SK-N-MC (cell line): Measurements from ENCODE around the gene RNF223.

Experiments used
- DNase-seq: peaks from one replicate; pipeline ENCODE4 v3.0.0-alpha.2; 2011; ENCODE audit warnings: low read depth, low spot score
- H3K27ac ChIP-seq: fragments of 200-600 bp; sonication (generic); 2 replicates; pipeline ENCODE4 v1.5.1; 2016; ENCODE audit warnings: mixed run types
- H3K36me3 ChIP-seq: fragments of 200-600 bp; sonication (generic); 2 replicates; pipeline ENCODE4 v1.6.1; 2017; ENCODE audit warnings: antibody characterized with exemption, low read length, mixed read lengths; ENCODE audit not compliant: insufficient read depth
- H3K4me3 ChIP-seq: fragments of 200-600 bp; sonication (generic); 2 replicates; pipeline ENCODE4 v1.5.1; 2016
- H3K9ac ChIP-seq: fragments of 200-600 bp; sonication (generic); 2 replicates; pipeline ENCODE4 v1.8.0; 2017; ENCODE audit warnings: mixed run types, mixed read lengths; ENCODE audit not compliant: insufficient read length
- H3K9me3 ChIP-seq: fragments of 200-600 bp; sonication (generic); 2 replicates; pipeline ENCODE4 v1.6.1; 2017; ENCODE audit warnings: low read depth, mild to moderate bottlenecking, antibody characterized with exemption, low read length, moderate library complexity, mixed read lengths
- EZH2 ChIP-seq: fragments of 200-600 bp; sonication (generic); IDR thresholded peaks from one replicate; pipeline ENCODE4 v1.6.1; 2017; ENCODE audit warnings: antibody characterized with exemption
- FOXP2 ChIP-seq: optimal IDR thresholded peaks from 2 replicates; pipeline ENCODE3; 2011; ENCODE audit warnings: mild to moderate bottlenecking, moderate library complexity; ENCODE audit not compliant: insufficient read depth; ENCODE audit errors: extremely low read length, control extremely low read depth
- POLR2AphosphoS5 ChIP-seq: IDR thresholded peaks from 2 replicates; pipeline ENCODE4 v1.6.1; 2012; ENCODE audit warnings: mild to moderate bottlenecking, low read depth, low read length, borderline replicate concordance

The RNF223 gene

GRCh38 chr1:1048765-1049164 lies 25.3 kb downstream of the RNF223 start:
- Histone ChIP-seq H3K9ac (no peak overlapping the region), H3K27ac (no peak overlapping the region), H3K36me3 (peaks cover 56% of the 10 kb centered on the region; the same call in 1 of the 2 replicates), H3K4me3 (no peak overlapping the region), H3K9me3 (no peaks in the 10 kb centered on the region)
- TF ChIP-seq EZH2 = no peak
- TF ChIP-seq POLR2AphosphoS5 = no peak
- TF ChIP-seq FOXP2 = no peak
- no peak for DNase-seq

- TF ChIP-seq FOXP2 (no peak), EZH2 (no peak), POLR2AphosphoS5 (no peak)
Measured at GRCh38 chr1:1047963-1048362, 26.1 kb downstream of the RNF223 start.

GRCh38 chr1:1047407-1047806 lies 26.7 kb downstream of the RNF223 start:
- peaks cover 59% of the 10 kb centered on the region; the same call in 1 of the 2 replicates for H3K36me3 ChIP-seq
- H3K4me3 ChIP-seq = no peak overlapping the region
- H3K9me3 ChIP-seq = no peaks in the 10 kb centered on the region
- no peak for DNase-seq
- H3K27ac ChIP-seq = no peak overlapping the region
- H3K9ac ChIP-seq = no peak overlapping the region
- no peak for TF ChIP-seq POLR2AphosphoS5
- TF ChIP-seq FOXP2 = no peak
- no peak for TF ChIP-seq EZH2

More at GRCh38 chr1:1047963-1048362, 26.1 kb downstream of the RNF223 start:
- no peak overlapping the region for H3K9ac ChIP-seq
- DNase-seq = no peak
- peaks cover 60% of the 10 kb centered on the region; the same call in 1 of the 2 replicates for H3K36me3 ChIP-seq
- no peak overlapping the region for H3K4me3 ChIP-seq
- no peak overlapping the region for H3K27ac ChIP-seq
- H3K9me3 ChIP-seq = no peaks in the 10 kb centered on the region

GRCh38 chr1:1046767-1047166 lies 27.3 kb downstream of the RNF223 start:
- Histone ChIP-seq H3K4me3 (no peak overlapping the region), H3K9ac (no peak overlapping the region), H3K9me3 (no peaks in the 10 kb centered on the region), H3K27ac (no peak overlapping the region), H3K36me3 (peaks cover 53% of the 10 kb centered on the region; the same call in 1 of the 2 replicates)
- DNase-seq = no peak
- no peak for TF ChIP-seq EZH2
- no peak for TF ChIP-seq POLR2AphosphoS5
- no peak for TF ChIP-seq FOXP2

GRCh38 chr1:1046243-1046642 lies 27.9 kb downstream of the RNF223 start:
- Histone ChIP-seq H3K9me3 (no peaks in the 10 kb centered on the region), H3K9ac (no peak overlapping the region), H3K4me3 (no peak overlapping the region), H3K36me3 (peaks cover 48% of the 10 kb centered on the region; the same call in 1 of the 2 replicates), H3K27ac (no peak overlapping the region)
- no peak for DNase-seq
- TF ChIP-seq FOXP2 (no peak), EZH2 (no peak), POLR2AphosphoS5 (no peak)

GRCh38 chr1:1045129-1045528 lies 29.0 kb downstream of the RNF223 start:
- DNase-seq = no peak
- Histone ChIP-seq H3K9me3 (no peaks in the 10 kb centered on the region), H3K27ac (no peak overlapping the region), H3K9ac (no peak overlapping the region), H3K36me3 (peaks cover 41% of the 10 kb centered on the region; the same call in 1 of the 2 replicates), H3K4me3 (no peak overlapping the region)
- TF ChIP-seq EZH2 (no peak), POLR2AphosphoS5 (no peak), FOXP2 (no peak)

GRCh38 chr1:1044455-1045078 lies 29.5 kb downstream of the RNF223 start:
- TF ChIP-seq EZH2 = no peak
- TF ChIP-seq POLR2AphosphoS5 = no peak
- no peak for TF ChIP-seq FOXP2
- no peak overlapping the region for H3K27ac ChIP-seq
- H3K9ac ChIP-seq = no peak overlapping the region
- no peak for DNase-seq
- H3K9me3 ChIP-seq = no peaks in the 10 kb centered on the region
- H3K4me3 ChIP-seq = no peak overlapping the region
- peaks cover 41% of the 10 kb centered on the region; the same call in 1 of the 2 replicates for H3K36me3 ChIP-seq

GRCh38 chr1:1043921-1044320 lies 30.2 kb downstream of the RNF223 start:
- no peak overlapping the region for H3K4me3 ChIP-seq
- DNase-seq = no peak
- no peak overlapping the region for H3K27ac ChIP-seq
- peaks cover 39% of the 10 kb centered on the region; the same call in 1 of the 2 replicates for H3K36me3 ChIP-seq
- H3K9ac ChIP-seq = no peak overlapping the region
- no peaks in the 10 kb centered on the region for H3K9me3 ChIP-seq
- no peak for TF ChIP-seq EZH2
- no peak for TF ChIP-seq POLR2AphosphoS5
- TF ChIP-seq FOXP2 = no peak

GRCh38 chr1:1043411-1043810 lies 30.7 kb downstream of the RNF223 start:
- TF ChIP-seq POLR2AphosphoS5 = no peak
- no peak for TF ChIP-seq EZH2
- TF ChIP-seq FOXP2 = no peak
- H3K4me3 ChIP-seq = no peak overlapping the region
- H3K36me3 ChIP-seq = peaks cover 39% of the 10 kb centered on the region; the same call in 1 of the 2 replicates
- H3K27ac ChIP-seq = no peak overlapping the region
- no peak for DNase-seq
- H3K9ac ChIP-seq = no peak overlapping the region
- H3K9me3 ChIP-seq = no peaks in the 10 kb centered on the region
